Smooth muscle cell (in vitro differentiated cells): ENCODE data around the gene NUCB1. TPM values are rescaled to one million over a fixed set of nuclear protein-coding genes. Genes with fewer than 3 reads are reported as not detected.
"Not testable (repeated sequence)": the region's sequence is repeated elsewhere in the genome, so short reads cannot be mapped to it uniquely, and the experiment has no call there.

Source experiments
- DNase-seq: peaks from one replicate; lab custom pipeline; 2025; ENCODE audit not compliant: unreplicated experiment; lab: John Stamatoyannopoulos, UW
- H2AFZ ChIP-seq: fragments of 200-600 bp; sonication (generic); 2 replicates; pipeline ENCODE4 v1.6.0; 2016; ENCODE audit warnings: antibody characterized with exemption, low read depth, mild to moderate bottlenecking
- H3F3A ChIP-seq: fragments of 200-600 bp; sonication (generic); 2 replicates; pipeline ENCODE4 v1.6.0; 2017; ENCODE audit warnings: antibody characterized with exemption, low read depth
- H3K27ac ChIP-seq: fragments of 200-600 bp; sonication (generic); 2 replicates; pipeline ENCODE4 v1.5.1; 2016; ENCODE audit warnings: low read depth, mild to moderate bottlenecking
- H3K27me3 ChIP-seq: fragments of 200-600 bp; sonication (generic); 2 replicates; pipeline ENCODE4 v1.6.1; 2016; ENCODE audit warnings: low read depth, mild to moderate bottlenecking
- H3K36me3 ChIP-seq: fragments of 200-600 bp; sonication (generic); 2 replicates; pipeline ENCODE4 v1.5.1; 2016; ENCODE audit warnings: low read depth
- H3K4me1 ChIP-seq: fragments of 200-600 bp; sonication (generic); 2 replicates; pipeline ENCODE4 v1.5.1; 2016; ENCODE audit warnings: low read depth
- H3K4me2 ChIP-seq: fragments of 200-600 bp; sonication (generic); 2 replicates; pipeline ENCODE4 v1.6.0; 2016; ENCODE audit warnings: mild to moderate bottlenecking
- H3K4me3 ChIP-seq: fragments of 200-600 bp; sonication (generic); 2 replicates; pipeline ENCODE4 v1.5.1; 2016; ENCODE audit warnings: mild to moderate bottlenecking
- H3K79me2 ChIP-seq: fragments of 200-600 bp; sonication (generic); 2 replicates; pipeline ENCODE4 v1.6.0; 2016; ENCODE audit warnings: low read depth, mild to moderate bottlenecking
- H3K9ac ChIP-seq: fragments of 200-600 bp; sonication (generic); 2 replicates; pipeline ENCODE4 v1.6.0; 2016; ENCODE audit warnings: low read depth
- H3K9me3 ChIP-seq: fragments of 200-600 bp; sonication (generic); replicated peaks from 2 replicates; pipeline ENCODE4 v1.5.1; 2016; ENCODE audit warnings: low read depth
- H4K20me1 ChIP-seq: fragments of 200-600 bp; sonication (generic); 2 replicates; pipeline ENCODE4 v1.6.0; 2016; ENCODE audit warnings: low read depth
- CTCF ChIP-seq: fragments of 200-600 bp; sonication (generic); IDR thresholded peaks from 2 replicates; pipeline ENCODE4 v1.5.1; 2017; ENCODE audit warnings: borderline replicate concordance, mild to moderate bottlenecking, antibody characterized with exemption; ENCODE audit not compliant: insufficient read depth, poor library complexity, severe bottlenecking
- WGBS: methylation state at CpG from one replicate; pipeline ENCODE4 v1.1.7; 2016; ENCODE audit warnings: low lambda C conversion rate; 5-methylcytosine and 5-hydroxymethylcytosine counted together
- polyA plus RNA-seq: library from polyadenylated mRNA; unstranded; fragments of >200 nt; fragmentation: Nextera tagmentation; extraction: Ambion mirVana; gene quantifications from 2 replicates; pipeline ENCODE4 v1.2.1, GENCODE V29; 2016
- total RNA-seq: library from RNA; depleted of rRNA; stranded (reverse); fragments of >200 nt; gene quantifications from 2 replicates; pipeline ENCODE4 v1.2.3, GENCODE V29; 2014

The NUCB1 gene
- total and polyA plus RNA-seq, 2 experiments from 2014 or later = 146 to 329 TPM

GRCh38 chr19:48922548-48923490 lies 22.7 kb downstream of the NUCB1 start:
- Histone ChIP-seq H3K9me3 (no peaks in the 10 kb centered on the region), H3K9ac (no peak overlapping the region), H3K79me2 (no peaks in the 10 kb centered on the region), H3K27me3 (no peaks in the 10 kb centered on the region), H3K27ac (no peak overlapping the region), H3F3A (peaks cover 7% of the 10 kb centered on the region), H3K4me2 (no peak overlapping the region), H3K36me3 (peaks cover 4% of the 10 kb centered on the region), H4K20me1 (no peaks in the 10 kb centered on the region), H2AFZ (no peak overlapping the region), H3K4me3 (no peak overlapping the region), H3K4me1 (no peaks in the 10 kb centered on the region)
- DNase-seq = no peak
- WGBS = 90% methylated on average over 17 of the region's 18 CpGs
- TF ChIP-seq CTCF = no peak

GRCh38 chr19:48925240-48925843 lies 25.2 kb downstream of the NUCB1 start:
- TF ChIP-seq CTCF = no peak
- Histone ChIP-seq H2AFZ (no peak overlapping the region), H3K4me1 (no peaks in the 10 kb centered on the region), H3K9ac (no peak overlapping the region), H3K4me2 (no peak overlapping the region), H3F3A (peaks cover 7% of the 10 kb centered on the region), H3K36me3 (no peaks in the 10 kb centered on the region), H4K20me1 (no peaks in the 10 kb centered on the region), H3K9me3 (no peaks in the 10 kb centered on the region), H3K27me3 (no peaks in the 10 kb centered on the region), H3K27ac (no peak overlapping the region), H3K79me2 (no peaks in the 10 kb centered on the region), H3K4me3 (no peak overlapping the region)
- WGBS = 68% methylated on average over 11 of the region's 11 CpGs
- no peak for DNase-seq

GRCh38 chr19:48925890-48926289 lies 25.8 kb downstream of the NUCB1 start:
- not testable (repeated sequence) for H3K4me1 ChIP-seq, H4K20me1 ChIP-seq, DNase-seq, H3K36me3 ChIP-seq, H2AFZ ChIP-seq, H3F3A ChIP-seq, H3K27ac ChIP-seq, H3K9me3 ChIP-seq, H3K4me3 ChIP-seq, H3K9ac ChIP-seq, H3K79me2 ChIP-seq, H3K27me3 ChIP-seq, H3K4me2 ChIP-seq
- 81% methylated on average over 8 of the region's 8 CpGs for WGBS

GRCh38 chr19:48926909-48927308 lies 26.8 kb downstream of the NUCB1 start:
- no peaks in the 10 kb centered on the region for H3K9me3 ChIP-seq
- no peaks in the 10 kb centered on the region for H4K20me1 ChIP-seq
- no peak overlapping the region for H2AFZ ChIP-seq
- no peaks in the 10 kb centered on the region for H3K27me3 ChIP-seq
- H3F3A ChIP-seq = peaks cover 7% of the 10 kb centered on the region
- H3K27ac ChIP-seq = peak overlapping the region; percentile 27
- no peak overlapping the region for H3K9ac ChIP-seq
- H3K4me3 ChIP-seq = no peak overlapping the region
- no peaks in the 10 kb centered on the region for H3K36me3 ChIP-seq
- no peak for DNase-seq
- no peaks in the 10 kb centered on the region for H3K79me2 ChIP-seq
- no peak for TF ChIP-seq CTCF
- H3K4me1 ChIP-seq = no peaks in the 10 kb centered on the region
- H3K4me2 ChIP-seq = peak overlapping the region; percentile 12
- WGBS = 43% methylated on average over 10 of the region's 10 CpGs

GRCh38 chr19:48927692-48928091 lies 27.6 kb downstream of the NUCB1 start:
- not testable (repeated sequence) for H3K36me3 ChIP-seq, H3K27ac ChIP-seq, H4K20me1 ChIP-seq, H3K4me3 ChIP-seq, H3K9ac ChIP-seq, H3F3A ChIP-seq, H3K27me3 ChIP-seq, H3K4me1 ChIP-seq, H3K79me2 ChIP-seq, H2AFZ ChIP-seq, H3K4me2 ChIP-seq, DNase-seq, H3K9me3 ChIP-seq
- 94% methylated on average over 17 of the region's 17 CpGs for WGBS
